Measurements from ENCODE around the gene HERPUD2.
"Not testable (repeated sequence)": the region's sequence is repeated elsewhere in the genome, so short reads cannot be mapped to it uniquely, and the experiment has no call there.

Gene HERPUD2

DNA sequence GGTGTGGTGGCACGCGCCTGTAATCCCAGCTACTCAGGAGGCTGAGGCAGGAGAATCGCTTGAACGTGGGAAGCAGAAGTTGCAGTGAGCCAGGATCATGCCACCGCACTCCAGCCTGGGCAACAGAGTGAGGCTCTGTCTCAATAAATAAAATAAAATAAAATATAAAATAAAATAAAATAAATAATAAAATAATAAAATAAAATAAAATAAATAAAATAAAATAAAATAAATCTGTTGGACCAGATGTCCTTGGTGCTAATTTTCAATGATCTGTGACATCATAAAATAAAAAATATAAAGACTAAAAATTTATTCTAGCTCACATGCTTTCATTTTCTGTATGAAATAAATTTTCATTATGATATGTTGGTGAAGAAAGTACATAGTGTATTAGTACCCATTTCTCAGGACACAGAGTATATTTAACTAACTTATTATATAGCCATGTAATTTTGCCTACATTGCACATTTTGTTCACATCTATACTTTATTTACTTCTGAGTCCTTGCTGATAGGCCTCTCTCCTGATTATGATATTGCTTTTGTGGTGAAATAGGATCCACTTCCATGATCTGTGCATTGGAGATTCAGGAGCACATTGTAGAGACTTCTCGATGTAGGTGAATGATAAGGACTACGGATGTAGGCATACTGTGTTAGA is 17.8 kb upstream of the HERPUD2 start:
- DNase-seq: no peak

DNA sequence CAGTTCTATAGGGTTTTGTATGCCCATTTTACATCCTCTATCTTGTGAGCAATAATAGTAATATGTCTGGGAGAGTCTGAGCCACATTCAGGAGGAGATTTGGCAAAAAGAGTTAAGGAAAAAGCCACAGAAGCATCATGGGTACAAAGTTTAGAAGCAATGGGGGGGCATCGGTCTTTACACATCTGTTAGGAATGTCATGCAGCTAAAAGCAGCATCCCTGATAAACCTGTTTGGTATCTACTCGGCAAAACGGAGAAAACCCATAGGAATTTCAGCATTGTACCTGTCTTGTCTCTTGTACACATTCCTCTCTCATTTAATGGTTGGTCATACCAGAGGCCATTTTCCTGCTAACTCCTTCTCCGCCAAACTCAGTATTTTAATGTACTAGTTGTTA is 12.5 kb upstream of the HERPUD2 start:
- DNase-seq: no peak

DNA sequence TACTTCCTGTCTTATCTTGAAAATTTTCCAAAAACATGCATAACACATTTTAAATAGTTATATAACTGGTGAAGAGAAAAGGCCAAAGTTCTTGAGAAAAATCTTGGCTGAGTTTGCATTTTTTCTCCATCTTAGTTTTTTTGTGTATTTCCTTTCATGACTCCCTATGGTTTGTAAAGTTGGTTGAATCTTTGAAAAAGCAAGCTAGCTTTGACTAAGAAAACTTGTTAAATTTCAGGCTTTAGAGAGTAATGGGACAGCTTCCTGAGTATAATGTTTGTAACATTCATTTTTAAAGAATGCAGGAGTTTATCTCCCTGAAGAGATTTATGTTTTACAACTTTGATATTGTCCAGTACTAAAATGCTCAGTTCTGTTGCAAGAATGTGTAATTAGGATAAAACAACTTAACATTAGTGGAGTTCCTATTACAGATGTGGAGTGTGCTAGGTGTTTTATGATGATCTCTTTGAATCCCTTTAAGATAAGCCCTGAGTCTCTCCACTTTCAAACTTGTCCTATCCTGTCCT is 11.1 kb upstream of the HERPUD2 start:
- no peak for DNase-seq

DNA sequence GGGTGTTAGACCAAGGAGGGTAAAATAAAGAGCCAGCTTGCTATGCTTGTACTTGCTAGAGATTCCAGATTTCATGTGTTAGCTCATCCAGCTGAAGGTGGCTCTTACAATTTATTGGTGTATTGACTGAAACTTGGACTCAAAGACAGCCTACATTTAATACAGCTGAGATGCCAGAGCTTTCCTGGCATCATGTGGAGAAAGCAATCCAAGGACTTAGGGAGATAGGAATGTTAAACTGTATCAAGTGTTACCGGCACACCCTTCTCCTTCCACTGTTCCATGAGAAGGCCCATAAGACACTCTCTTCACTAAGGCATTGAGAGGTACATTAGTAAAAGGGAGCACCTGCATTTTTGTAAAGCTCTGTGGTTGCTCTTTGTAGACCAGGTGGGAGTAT is 9.3 kb upstream of the HERPUD2 start:
- no peak for DNase-seq

DNA sequence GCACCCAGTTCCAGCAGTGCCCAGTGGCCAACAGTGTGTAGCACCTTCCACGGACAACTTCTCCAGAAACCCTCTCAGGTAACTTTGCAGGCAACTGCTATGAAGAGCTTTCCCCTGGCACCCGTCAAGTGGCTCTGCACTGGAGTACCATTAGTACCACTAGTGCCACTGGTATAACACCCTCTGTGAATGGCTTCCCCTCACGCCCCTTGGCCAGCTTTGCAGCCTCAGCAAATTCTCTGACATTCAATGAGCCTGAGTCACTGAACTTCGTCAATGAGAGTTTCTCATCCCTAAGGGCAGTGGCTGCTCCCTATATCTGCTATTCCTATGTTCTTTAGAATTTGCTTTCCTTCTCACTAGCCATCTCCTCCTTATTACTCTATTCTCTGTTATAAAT is 7.6 kb upstream of the HERPUD2 start:
- no peak for DNase-seq

DNA sequence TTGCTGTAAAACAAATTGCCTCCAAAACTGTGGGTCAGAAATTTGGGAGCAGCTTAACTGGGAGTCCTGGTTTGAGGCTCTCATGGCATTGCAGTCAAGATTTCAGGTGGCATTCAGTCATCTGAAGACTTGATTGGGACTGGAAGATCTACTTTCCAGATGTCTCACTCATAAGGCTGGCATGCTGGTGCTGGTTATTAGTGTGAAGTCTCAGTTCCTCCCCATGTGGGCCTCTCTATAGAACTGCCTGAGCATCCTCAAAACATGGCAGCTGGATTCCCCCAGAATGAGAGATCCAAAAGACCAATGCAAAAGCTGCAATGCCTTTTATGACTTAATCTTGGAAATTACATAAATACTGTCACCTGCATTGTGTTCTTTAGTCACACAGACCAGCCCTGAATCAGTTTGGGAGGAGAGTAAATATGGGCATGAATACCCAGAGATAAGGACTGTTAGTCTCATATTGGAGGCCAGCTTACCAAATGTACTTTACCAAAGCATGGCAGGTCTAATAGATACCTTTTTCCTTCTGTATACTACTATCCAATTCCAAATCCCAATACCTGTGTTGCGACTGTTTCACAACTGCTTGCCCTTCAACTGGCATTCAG is 6.5 kb upstream of the HERPUD2 start:
- no peak for DNase-seq

DNA sequence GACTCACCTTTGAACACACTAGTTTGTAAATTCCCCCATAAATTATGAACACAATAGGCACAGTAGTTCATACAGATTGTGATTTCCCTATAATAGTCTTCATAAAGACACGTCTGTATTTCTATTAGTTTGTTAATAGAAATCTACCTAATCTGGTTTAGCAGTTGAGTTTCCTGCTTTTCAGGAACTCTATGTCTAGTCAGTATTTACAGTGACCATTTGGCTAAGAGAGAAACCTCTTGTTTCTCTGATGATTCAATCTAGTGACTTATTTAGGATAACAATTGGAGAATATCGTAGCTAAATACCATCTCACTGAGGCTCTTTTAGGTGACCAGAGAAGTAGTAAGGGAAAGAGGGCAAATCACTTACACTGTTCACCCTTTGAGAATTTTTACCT is 5.9 kb upstream of the HERPUD2 start:
- DNase-seq: no peak

DNA sequence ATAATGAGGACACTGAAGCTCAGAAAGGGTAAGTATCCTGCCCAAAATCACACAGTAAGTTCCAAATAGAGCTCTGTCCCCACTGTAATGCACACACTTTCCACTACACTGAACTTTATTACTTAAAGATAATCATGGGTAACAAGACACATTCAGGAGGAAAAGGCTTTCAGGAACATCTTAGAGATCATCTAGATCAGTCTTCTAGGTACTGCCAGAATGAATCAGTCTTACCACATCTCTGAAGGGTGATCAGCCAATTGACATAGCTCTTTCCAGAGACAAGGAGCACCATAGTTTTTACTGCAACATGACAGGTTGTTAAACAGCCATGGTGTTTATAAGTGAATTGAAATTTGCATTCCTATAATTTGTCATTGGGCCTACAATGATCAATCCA is 5.4 kb upstream of the HERPUD2 start:
- DNase-seq: no peak

DNA sequence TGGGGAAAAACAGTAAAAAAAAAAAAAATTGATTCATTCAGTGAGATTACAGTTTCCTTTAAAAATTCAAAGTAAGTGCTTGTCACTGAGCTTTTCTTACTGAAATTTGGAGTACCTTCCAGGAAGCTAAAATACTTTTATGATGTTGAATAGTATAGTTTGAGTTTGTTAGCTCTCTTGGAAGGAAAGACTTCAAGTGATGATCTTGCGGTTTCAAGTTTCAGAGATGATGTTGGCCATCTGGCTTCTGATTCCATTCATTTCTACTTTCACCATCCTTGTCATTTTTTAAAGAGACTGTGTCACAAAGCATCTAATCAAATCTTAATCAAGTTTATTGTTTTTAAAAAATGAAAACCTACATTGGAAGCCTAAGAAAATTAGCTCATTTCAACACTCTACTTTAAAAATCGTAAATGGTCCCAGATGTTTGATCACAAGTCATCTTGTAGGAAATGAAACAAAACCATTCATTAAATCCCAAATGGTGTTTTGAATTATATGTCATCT is 4.9 kb upstream of the HERPUD2 start:
- no peak for DNase-seq

DNA sequence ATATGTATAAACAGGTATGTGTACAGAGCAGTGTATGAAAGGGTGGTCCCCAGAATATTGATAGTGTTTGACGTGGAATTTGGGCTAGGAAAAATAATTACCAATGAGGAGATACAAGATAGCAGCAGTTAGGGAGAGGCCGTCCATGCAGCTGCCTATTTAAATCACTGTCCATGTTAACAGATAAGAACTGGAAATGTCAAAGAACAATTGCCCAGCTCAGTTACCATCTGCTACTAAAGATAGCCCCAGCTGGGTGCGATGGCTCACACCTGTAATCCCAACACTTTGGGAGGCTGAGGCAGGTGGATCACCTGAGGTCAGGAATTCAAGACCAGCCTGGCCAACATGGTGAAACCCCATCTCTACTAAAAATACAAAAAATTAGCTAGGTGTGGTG is 3.4 kb upstream of the HERPUD2 start:
- DNase-seq: not testable (repeated sequence)

DNA sequence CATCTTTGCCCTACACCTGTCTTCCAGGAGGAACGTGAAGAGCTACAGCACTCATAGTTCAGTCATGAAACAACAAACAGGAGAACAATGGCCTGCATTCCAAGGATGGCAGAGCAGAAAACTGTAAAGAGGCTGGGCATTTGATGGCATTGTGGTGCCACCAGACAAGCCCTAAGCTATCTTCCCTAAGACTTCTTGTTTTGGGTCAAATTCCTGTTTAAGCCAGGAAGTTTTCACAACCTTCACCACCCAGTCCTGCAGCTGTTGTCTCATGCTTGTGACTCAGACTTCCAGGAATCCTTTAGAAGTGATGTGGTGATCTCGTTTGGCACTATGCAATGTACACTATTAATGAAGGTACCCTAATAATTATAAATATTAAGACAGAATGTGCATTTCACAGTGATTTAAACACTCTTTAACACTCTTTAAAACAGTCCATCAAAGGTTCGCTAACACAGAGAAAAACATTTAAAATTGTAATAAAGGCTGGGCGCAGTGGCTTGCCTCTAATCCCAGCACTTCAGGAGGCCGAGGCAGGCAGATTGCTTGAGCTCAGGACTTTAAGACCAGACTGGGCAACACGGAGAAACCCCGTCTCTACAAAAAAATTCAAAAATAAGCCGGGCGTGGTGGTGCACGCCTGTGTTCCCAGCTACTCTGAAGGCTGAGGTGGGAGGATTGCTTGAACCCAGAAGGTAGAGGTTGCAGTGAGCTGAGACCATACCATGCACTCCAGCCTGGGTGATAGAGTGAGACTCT is 2.7 kb upstream of the HERPUD2 start:
- DNase-seq: no peak

DNA sequence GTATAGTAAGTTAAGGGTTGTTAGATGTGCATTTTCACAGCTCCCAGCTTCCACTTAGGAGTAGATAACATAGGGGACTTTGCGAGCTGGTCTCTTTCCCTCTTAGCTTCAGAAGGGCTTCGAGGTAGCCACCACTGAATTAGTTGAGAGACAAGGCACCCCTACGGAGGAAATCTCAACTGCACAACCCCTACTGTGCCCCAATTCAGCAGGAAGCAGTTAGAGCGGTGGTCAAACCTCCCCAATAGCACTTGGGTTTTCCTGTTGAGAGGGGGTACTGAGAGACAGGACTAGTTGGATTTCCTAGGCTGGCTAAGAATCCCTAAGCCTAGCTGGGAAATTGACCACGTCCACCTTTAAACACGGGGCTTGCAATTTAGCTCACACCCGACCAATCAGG is 1.1 kb upstream of the HERPUD2 start:
- DNase-seq: no peak

DNA sequence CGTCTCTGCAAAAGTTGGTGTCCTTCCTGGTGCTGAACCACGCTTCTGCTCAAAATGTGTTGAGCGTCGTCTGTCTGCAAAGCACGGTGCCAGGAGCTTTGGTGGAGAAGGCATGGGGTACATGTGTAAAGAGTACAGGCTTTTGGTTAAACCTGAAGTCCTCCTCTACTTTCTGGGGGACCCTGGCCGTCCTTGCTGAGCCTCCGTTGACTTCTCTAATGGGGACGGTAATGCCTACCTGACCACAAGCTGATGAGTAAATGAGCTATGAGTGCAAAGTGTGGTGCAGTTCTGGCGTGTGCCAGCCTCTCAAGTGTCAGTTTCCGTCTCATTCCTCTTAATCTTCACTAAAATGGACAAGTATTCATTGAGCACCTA is 527 bp upstream of the HERPUD2 start:
- no peak for DNase-seq

DNA sequence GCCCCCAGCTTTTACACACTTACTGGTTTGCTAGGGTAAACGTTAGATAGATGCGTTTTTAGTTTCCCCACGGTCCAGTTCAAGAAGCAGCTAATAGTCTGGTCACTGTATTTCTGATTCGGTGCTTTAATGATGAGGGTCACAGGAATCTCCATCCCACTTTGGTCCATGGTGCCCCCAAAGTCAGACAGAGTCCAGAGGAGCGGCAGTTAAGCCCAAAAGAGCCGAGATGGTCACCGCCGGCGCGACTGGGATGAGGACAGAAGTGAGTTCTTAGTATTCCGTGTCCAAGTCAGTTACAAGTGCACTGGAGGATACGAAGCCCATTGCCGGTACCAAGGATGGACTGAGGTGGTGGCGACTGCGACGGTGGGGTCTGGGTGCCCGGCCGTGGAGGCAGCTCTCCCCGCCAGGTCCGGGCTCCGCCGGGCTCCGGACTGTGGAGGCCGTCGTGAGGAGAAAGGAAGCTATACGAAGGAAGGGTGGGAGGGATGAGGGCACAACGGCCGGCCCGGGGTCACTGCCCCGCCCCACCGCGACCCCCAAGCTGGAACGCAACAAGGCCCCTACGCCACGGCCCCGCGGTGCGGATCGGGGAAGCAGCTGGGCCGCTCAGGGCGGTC is 663 bp downstream of the HERPUD2 start:
- no peak for DNase-seq

DNA sequence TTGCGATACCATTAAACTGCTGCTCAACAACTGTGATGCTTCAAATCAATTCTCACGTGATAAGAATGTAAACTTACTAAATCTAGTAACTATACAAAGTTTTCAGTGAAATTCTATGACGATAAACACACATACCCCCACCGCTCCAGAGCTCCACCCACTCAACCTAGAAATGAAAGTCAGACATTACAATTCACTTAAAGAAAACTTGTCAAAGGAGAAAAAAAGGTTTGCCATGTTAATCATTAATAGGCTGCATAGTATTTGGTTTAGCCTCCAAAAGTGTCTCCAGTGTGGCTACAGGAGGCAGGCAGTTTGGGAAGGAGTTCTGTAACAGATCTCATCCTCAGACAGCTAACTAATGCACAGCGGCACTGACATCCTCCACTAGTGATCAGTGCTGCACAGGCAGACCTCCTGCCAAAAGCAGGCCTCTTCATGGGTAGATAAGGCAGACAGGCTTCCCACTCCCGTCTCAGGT is 3.1 kb downstream of the HERPUD2 start:
- no peak for DNase-seq

DNA sequence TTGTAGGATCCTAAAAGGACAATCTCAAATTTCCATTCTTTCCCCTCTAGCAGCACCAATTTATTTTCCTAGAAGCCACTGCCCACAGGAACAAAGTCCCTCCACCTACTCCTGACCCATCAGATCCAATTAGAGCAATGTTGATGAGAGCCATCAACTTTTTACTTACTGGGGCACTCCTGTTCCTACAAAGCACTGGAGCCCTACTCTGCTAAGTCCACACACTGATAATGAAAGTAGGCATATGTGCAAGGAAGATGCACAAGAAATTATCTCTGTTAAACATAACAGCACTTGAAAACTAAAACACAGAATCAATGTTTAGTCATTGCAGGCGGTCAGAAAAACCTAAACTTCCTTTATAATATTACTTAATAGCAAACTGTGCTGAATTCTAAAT is 3.6 kb downstream of the HERPUD2 start:
- DNase-seq: no peak

DNA sequence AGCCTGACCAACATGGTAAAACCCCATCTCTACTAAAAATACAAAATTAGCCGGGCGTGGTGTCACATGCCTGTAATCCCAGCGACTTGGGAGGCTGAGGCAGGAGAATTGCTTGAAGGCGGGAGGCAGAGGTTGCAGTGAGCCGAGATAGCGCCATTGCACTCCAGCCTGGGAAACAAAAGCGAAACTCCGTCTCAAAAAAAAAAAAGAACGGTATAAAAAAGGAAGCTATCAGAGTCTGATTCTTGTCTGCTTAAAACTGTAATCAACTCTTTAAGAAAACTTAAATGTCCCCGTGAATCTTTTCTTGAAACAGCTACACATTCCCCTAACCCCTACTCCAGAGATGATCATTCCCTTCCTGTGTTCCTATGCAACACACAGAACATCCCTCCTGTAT is 4.3 kb downstream of the HERPUD2 start:
- not testable (repeated sequence) for DNase-seq

DNA sequence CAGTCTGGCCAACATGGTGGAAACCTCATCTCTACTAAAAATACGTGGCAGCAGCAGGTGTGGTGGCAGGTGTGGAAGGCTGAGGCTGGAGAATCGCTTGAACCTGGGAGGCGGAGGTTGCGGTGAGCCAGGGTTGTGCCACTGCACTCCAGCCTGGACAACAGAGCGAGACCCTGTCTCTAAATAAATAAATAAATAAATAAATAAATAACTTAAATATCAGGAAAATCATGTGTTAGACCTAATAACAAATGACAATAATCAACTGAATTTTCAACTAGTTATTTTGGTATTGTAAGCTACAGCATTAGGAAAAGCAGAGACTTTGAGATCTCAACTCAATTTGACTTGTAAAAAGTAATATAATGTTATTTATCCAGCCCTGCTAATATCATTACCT is 9.2 kb downstream of the HERPUD2 start:
- DNase-seq: no peak

DNA sequence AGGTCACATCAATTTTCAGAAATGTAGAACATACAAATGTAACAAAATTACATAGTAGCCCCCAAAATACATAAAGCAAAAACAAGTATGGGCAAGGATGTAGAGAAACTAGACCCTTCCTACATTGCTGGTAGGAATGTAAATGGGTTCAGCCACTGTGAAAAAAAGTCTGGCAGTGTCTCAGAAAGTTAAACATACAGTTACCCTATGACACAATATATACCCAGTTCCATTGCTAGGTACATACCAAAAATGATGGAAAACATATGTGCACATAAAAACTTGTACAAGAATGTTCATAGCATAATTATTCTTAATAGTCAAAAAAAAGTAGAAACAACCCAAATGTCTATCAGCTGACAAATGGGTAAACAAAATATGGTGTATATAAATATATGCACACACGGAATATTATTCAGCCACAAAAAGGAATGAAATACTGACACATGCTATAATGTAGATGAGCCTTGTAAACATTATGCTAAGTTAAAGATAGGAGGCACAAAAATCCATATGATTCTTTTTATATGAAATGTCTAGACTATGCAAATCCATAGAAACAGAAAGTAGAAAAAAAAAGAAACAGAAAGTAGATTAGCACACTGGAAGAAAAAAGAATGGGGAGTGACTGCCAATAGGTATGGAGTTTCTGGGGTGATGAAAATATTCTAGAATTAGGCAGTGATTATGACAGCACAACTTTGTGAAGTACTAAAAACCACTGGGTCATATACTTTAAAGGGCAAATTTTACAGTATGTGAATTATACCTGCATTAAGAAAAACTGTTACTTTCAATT is 13.5 kb downstream of the HERPUD2 start:
- DNase-seq: no peak

DNA sequence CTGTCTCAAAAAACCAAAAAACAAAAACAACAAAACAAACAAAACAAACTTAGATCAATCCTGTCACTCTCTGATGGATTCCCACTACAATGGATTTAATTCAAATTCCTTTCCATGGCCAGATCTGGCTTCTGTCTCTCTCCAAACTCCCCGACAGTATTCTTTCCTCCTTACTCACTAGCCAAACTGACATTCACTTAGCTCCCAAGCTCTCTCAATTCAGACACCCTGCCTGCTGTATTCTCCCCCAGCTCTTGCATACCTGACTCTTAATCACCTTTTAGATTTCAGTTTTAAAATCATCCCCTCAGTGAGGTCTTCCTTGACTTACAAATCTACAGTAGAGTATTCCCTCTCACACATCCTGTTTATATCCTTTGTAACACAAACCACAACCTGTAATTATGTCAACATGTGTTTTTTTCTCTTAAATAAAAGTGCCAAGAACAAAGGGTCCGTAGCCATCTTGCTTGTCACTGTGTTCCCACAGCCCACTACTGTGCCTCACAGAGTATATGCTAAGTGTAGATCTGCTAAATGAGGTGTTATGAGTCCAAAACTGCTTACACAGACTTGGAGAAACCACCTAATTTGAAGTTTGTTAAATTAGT is 14.4 kb downstream of the HERPUD2 start:
- DNase-seq: no peak

DNA sequence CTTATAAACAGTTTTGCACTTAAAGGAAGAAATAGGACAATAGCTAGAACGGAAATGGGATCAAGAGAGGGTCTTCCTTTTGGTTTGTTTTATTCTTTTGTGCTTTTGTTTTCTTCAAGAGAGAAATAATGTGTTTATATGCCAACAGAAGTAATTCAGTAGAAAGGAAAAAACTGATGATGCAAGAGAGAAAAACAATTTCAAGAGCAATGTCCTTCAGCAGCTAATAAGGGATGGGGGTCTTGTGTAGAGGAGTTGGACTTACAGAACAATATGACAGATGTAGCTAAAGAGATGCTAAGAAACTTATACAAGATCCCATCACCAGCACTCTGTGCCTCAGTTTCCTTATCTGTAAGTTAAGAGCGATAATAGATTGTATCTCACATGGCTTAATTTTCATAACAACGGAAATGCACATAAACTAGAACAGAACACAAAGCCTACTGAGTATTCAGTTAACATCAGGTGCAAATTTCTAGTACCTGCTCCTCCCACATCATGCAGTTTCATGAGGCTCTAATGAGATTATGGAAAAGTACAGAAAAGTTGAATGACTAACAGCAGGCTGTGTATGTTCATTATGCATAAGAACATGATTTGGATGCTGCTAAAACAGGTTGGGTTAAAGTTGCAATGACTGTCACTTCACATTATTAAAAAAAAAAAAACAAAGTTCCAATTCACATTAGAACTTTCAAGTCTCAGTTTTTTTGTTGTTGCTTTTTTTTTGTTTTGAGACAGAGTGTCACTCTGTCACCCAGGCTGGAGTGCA is 17.2 kb downstream of the HERPUD2 start:
- DNase-seq: no peak
